Common myeloid progenitor, CD34-positive (primary cell): ENCODE measurements around the gene CEACAM18.
A peak's percentile ranks its signal among the peaks of the same experiment; 100 is the strongest.

Experiments
- CTCF ChIA-PET: fragments of 350-600 bp; sonication (Branson Sonifier 250); formaldehyde crosslinking; loops from one replicate; lab custom pipeline; 2021; ENCODE audit warnings: antibody characterized with exemption; lab: Charles Lee
- POLR2A ChIA-PET: fragments of 350-600 bp; sonication (Branson Sonifier 250); formaldehyde crosslinking; loops from one replicate; lab custom pipeline; 2021; ENCODE audit warnings: antibody characterized with exemption; lab: Charles Lee
- DNase-seq, 3 donors: peaks; one replicate each; pipeline versions ENCODE4 v3.0.0 to v3.0.0-alpha.2; 2013
- H3K27ac ChIP-seq, 2 experiments: 1 replicate in 1 of 2; 2 replicates in 1 of 2; pipeline ENCODE4 v1.7.0; 2013; ENCODE audit warnings: inconsistent platforms in 2 of 2, low read length in 2 of 2, mild to moderate bottlenecking in 2 of 2, low read depth in 1 of 2, moderate library complexity in 1 of 2; ENCODE audit not compliant: severe bottlenecking in 2 of 2, insufficient read depth in 1 of 2, poor library complexity in 1 of 2
- H3K27me3 ChIP-seq, 5 experiments: replicated peaks in 2 of 5; 1 replicate in 3 of 5; 2 replicates in 2 of 5; pipeline versions ENCODE4 v1.6.1 to v1.7.0; 2013; ENCODE audit warnings: low read length in 4 of 5, mild to moderate bottlenecking in 2 of 5, moderate library complexity in 2 of 5, inconsistent platforms in 1 of 5; ENCODE audit not compliant: insufficient read depth in 5 of 5, control insufficient read depth in 4 of 5
- H3K36me3 ChIP-seq, 4 experiments: 1 replicate in 2 of 4; 2 replicates in 2 of 4; pipeline versions ENCODE4 v1.6.1 to v1.7.0; 2013; ENCODE audit warnings: low read length in 3 of 4, control low read depth in 1 of 4, mild to moderate bottlenecking in 1 of 4; ENCODE audit not compliant: control insufficient read depth in 4 of 4, insufficient read depth in 4 of 4
- H3K4me1 ChIP-seq, 4 experiments: 1 replicate in 3 of 4; 2 replicates in 1 of 4; pipeline versions ENCODE4 v1.6.1 to v1.7.1; 2013; ENCODE audit warnings: low read length in 3 of 4, mild to moderate bottlenecking in 3 of 4, control low read depth in 1 of 4, inconsistent platforms in 1 of 4, moderate library complexity in 1 of 4; ENCODE audit not compliant: control insufficient read depth in 4 of 4, insufficient read depth in 4 of 4; ENCODE audit errors: control extremely low read depth in 1 of 4
- H3K4me3 ChIP-seq, 7 experiments: 1 replicate in 4 of 7; 2 replicates in 3 of 7; pipeline versions ENCODE4 v1.5.1 to v1.7.0; 2013; ENCODE audit warnings: mild to moderate bottlenecking in 7 of 7, low read length in 6 of 7, moderate library complexity in 6 of 7, inconsistent platforms in 2 of 7, low read depth in 2 of 7, control low read depth in 1 of 7; ENCODE audit not compliant: insufficient read depth in 4 of 7, control insufficient read depth in 1 of 7; ENCODE audit errors: extremely low read depth in 1 of 7
- H3K9me3 ChIP-seq, 5 experiments: 1 replicate in 4 of 5; 2 replicates in 1 of 5; pipeline versions ENCODE4 v1.6.1 to v1.7.1; 2013; ENCODE audit warnings: low read length in 4 of 5, mild to moderate bottlenecking in 2 of 5, inconsistent platforms in 1 of 5, low read depth in 1 of 5, moderate library complexity in 1 of 5; ENCODE audit not compliant: control insufficient read depth in 4 of 5, insufficient read depth in 2 of 5; ENCODE audit errors: control extremely low read depth in 1 of 5
- WGBS: methylation state at CpG from one replicate; pipeline ENCODE4 v1.1.5; 2013; ENCODE audit not compliant: insufficient coverage; 5-methylcytosine and 5-hydroxymethylcytosine counted together

The CEACAM18 gene

DNA sequence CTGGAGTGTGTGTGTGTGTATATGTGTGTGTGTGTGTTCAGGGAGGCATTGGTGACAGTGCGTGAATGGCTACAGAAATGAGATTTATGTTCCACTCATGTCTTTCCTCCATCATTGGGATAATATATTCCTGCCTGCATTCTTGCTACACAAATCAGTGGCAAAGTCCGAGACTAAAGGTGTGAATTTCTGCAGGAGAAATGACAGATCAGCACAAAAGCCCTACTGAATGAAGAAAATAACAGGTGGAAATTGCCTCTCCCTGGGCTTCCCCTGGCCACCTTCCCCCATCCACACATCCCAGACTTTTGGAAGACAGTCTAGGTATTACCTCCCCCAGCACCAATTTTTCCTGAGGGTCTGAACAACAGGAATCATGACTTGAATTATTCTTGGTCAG lies 43.0 kb downstream of the CEACAM18 start:
- WGBS: 100% methylated on average over 1 of the region's 2 CpGs
- Histone ChIP-seq H3K4me1 (peaks cover 0 to 17% (median 13%) of the 10 kb centered on the region in 4 experiments), H3K27ac (no peak overlapping the region), H3K27me3 (no peaks in the 10 kb centered on the region), H3K36me3 (no peaks in the 10 kb centered on the region), H3K4me3 (no peak overlapping the region), H3K9me3 (peaks cover 0 to 8% (median 3%) of the 10 kb centered on the region in 5 experiments)
- ChIA-PET POLR2A (no interaction called here), CTCF (interaction anchor here (1.8 kb wide), 1 partner anchor 10 kb away, joined by 5 read pairs; the partner anchor contains the start of gene SIGLEC6)
- no peak for DNase-seq

DNA sequence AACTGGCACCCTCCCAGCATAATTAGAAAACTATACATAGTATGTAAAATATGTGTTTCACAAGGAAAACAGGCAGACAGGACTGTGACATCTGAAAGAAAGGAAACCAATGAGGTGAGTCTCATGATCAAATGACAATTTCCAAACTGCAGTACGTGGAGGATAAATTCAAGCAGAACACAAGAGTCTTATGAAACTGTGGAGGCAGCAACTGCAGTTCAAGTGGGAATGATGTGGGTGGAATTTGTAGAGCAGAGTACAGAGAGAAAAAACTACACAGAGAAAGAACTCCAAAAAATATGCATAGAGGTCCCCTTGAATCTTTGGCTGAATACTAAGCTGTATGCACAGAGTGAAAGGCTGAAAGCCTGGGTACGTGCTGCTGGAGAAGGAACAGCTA lies 43.4 kb downstream of the CEACAM18 start:
- DNase-seq: no peak
- H3K9me3 ChIP-seq: peaks cover 0 to 8% (median 3%) of the 10 kb centered on the region in 5 experiments
- ChIA-PET CTCF (interaction anchor here (1.2 to 1.8 kb wide), 2 partner anchors 10 to 126 kb away, joined by 3 to 5 read pairs; partner anchors contain the start of gene SIGLEC6), POLR2A (no interaction called here)
- H3K4me3 ChIP-seq: no peak overlapping the region
- H3K36me3 ChIP-seq: no peaks in the 10 kb centered on the region
- no peaks in the 10 kb centered on the region for H3K27me3 ChIP-seq
- no peak overlapping the region for H3K27ac ChIP-seq
- H3K4me1 ChIP-seq: peaks cover 0 to 17% (median 13%) of the 10 kb centered on the region in 4 experiments
- WGBS: 88% methylated on average over 1 of the region's 2 CpGs

DNA sequence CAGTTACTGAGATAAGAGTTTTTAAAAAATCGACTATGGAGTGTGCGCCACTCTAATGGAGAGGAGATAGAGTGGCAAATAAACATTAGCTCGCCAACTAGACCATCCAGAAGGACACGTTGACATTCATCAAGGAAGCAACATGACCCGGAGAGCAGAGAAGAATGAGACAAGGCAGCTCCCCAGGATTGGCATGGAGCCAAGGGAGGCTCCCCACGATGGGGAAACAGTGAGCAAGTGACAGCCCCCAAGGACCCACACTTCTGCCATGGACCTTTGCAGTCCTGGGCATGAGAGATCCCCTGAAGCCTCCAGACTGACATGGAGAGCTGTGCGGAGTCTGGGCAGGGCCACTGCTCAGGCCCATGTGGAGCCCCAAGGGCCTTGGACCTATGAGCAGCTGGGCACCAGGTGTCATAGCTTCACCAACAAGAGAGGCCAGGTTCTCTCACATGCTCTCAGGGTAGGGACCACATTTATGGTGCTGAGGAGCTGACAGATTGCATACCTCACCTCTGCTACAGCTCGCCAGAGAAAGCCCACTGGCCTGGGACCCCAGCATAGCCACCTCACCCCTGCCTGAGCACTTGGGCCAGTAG lies 46.4 kb downstream of the CEACAM18 start:
- CTCF ChIA-PET: interaction anchor here (0.8 to 2.2 kb wide), 3 partner anchors 9 to 51 kb away, joined by 5 to 9 read pairs (median 7); no protein-coding TSS in a partner anchor
- 82% methylated on average over 6 of the region's 8 CpGs for WGBS
- H3K27me3 ChIP-seq: peaks cover 0 to 3% (median 0%) of the 10 kb centered on the region in 5 experiments
- no peaks in the 10 kb centered on the region for H3K9me3 ChIP-seq
- POLR2A ChIA-PET: no interaction called here
- DNase-seq: no peak
- peaks cover 0 to 17% (median 13%) of the 10 kb centered on the region in 4 experiments for H3K4me1 ChIP-seq
- H3K27ac ChIP-seq: no peak overlapping the region
- no peaks in the 10 kb centered on the region for H3K36me3 ChIP-seq
- no peak overlapping the region for H3K4me3 ChIP-seq

DNA sequence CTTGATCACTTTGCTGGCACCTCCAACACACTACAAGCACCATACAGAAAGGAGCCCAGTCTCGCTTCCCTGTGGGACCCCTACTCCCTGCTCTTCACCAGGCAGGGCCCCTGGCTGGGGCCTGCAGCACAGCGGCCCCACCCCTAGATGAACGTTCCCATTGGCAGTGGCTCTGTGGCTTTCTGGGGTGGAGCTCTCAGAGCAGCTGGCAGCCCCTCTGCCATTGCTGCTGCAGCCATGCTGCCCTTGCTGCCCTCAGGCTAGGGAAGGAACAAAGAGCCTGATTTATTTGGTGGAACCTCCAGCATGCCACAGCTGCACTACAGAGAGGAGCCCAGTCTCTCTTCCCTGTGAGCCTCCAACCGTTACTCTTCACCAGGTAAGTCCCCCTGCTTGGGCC lies 47.3 kb downstream of the CEACAM18 start:
- WGBS: 64% methylated on average over 3 of the region's 4 CpGs
- Histone ChIP-seq H3K4me3 (no peak overlapping the region), H3K9me3 (no peaks in the 10 kb centered on the region), H3K4me1 (peaks cover 0 to 21% (median 9%) of the 10 kb centered on the region in 4 experiments), H3K36me3 (no peaks in the 10 kb centered on the region), H3K27me3 (peaks cover 0 to 3% (median 0%) of the 10 kb centered on the region in 5 experiments), H3K27ac (no peak overlapping the region)
- ChIA-PET CTCF (interaction anchor here (1.5 to 2.2 kb wide), 2 partner anchors 10 to 53 kb away, joined by 3 to 9 read pairs; no protein-coding TSS in a partner anchor), POLR2A (no interaction called here)
- no peak for DNase-seq

DNA sequence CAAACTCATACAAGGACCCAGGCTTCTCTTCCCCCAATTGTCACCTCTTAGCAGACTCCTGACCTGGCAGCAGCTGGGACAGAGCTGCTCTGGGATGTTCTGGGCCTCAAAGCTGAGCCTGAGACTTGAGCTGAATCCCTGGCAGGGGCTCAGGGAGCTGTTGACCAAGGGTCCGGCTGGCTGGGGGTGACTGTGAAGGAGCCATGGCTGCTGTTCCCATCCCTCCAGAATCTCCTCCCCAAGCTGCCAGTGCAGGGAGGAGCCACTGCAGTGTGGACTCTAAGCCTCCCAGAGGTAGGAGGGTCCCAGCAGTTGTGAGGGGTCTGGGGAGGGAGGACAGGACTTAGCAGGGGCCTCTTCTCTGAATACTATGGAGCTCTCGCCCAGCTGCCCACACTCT lies 51.0 kb downstream of the CEACAM18 start:
- DNase-seq: no peak
- no peak overlapping the region for H3K4me3 ChIP-seq
- H3K27me3 ChIP-seq: peaks cover 0 to 3% (median 0%) of the 10 kb centered on the region in 5 experiments
- no peaks in the 10 kb centered on the region for H3K9me3 ChIP-seq
- peaks cover 0 to 37% (median 17%) of the 10 kb centered on the region in 4 experiments for H3K4me1 ChIP-seq
- CTCF ChIA-PET: interaction anchor here (1.4 kb wide), 1 partner anchor 14 kb away, joined by 6 read pairs; no protein-coding TSS in a partner anchor
- POLR2A ChIA-PET: no interaction called here
- no peak overlapping the region for H3K27ac ChIP-seq
- WGBS: 100% methylated on average over 1 of the region's 2 CpGs
- no peaks in the 10 kb centered on the region for H3K36me3 ChIP-seq

DNA sequence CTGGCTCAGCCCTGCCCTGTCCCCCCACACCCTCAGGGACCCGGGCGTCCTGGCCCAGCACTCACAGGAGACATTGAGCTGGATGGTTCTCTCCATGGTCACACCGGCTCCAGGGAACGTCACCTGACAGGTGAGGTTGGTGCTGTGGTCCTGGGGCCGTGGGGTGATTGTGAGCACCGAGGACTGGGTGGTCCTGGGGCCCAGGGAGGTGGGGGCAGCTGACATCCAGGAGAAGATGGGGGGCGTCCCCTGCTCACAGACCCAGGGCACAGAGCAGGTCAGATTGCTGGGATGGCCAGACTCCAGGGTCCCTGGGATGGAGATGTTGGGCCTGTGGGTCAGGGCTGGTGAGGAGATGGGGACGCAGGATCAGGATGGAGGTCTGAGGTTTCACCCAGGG lies 52.3 kb downstream of the CEACAM18 start:
- peaks cover 0 to 3% (median 0%) of the 10 kb centered on the region in 5 experiments for H3K27me3 ChIP-seq
- peak overlapping the region in 1 of 7 experiments; percentile 52 for H3K4me3 ChIP-seq
- ChIA-PET CTCF (interaction anchor here (1.0 to 1.3 kb wide), 2 partner anchors 8 to 15 kb away, joined by 3 to 5 read pairs; no protein-coding TSS in a partner anchor), POLR2A (interaction anchor here (1.0 kb wide), 1 partner anchor 17 kb away, joined by 3 read pairs; no protein-coding TSS in a partner anchor)
- no peak for DNase-seq
- 96% methylated on average over 7 of the region's 8 CpGs for WGBS
- peaks cover 0 to 35% (median 17%) of the 10 kb centered on the region in 4 experiments for H3K4me1 ChIP-seq
- H3K36me3 ChIP-seq: no peaks in the 10 kb centered on the region
- H3K27ac ChIP-seq: no peak overlapping the region
- H3K9me3 ChIP-seq: no peaks in the 10 kb centered on the region
